ENCODE measurements around the gene ELAC2. TPM values are rescaled to one million over a fixed set of nuclear protein-coding genes. Genes with fewer than 3 reads are reported as not detected.

The ELAC2 gene
- total and polyA plus RNA-seq, 10 of the 15 experiments (the other 5 are each of a cell fraction or from before 2014, with no cell fraction given): 5.1 to 146 (median 79.4) TPM

- no peak for FAIRE-seq
- ATAC-seq: no peak
- Histone ChIP-seq H3K4me2 (ENCODE audit: control insufficient read depth, insufficient read depth) (no peak overlapping the region), H3K36me3 (ENCODE audit: control insufficient read depth in 2 of 2, insufficient read depth in 2 of 2, low read length in 1 of 2) (peaks cover 21 to 33% of the 10 kb centered on the region in 2 experiments), H4K20me1 (ENCODE audit: control insufficient read depth, insufficient read depth) (no peaks in the 10 kb centered on the region), H3K27me3 (replicated peaks in 1 of 2; ENCODE audit: control insufficient read depth in 2 of 2, insufficient read depth in 2 of 2, low read length in 1 of 2) (no peaks in the 10 kb centered on the region), H3K4me3 (no peak overlapping the region), H3K9me3 (replicated peaks; ENCODE audit: control insufficient read depth, insufficient read depth, low read length) (no peaks in the 10 kb centered on the region), H3K79me2 (ENCODE audit: control insufficient read depth, insufficient read depth, low read length) (no peaks in the 10 kb centered on the region), H3K9ac (ENCODE audit: control insufficient read depth, insufficient read depth, low read length) (no peak overlapping the region), H2AFZ (ENCODE audit: control insufficient read depth, low read depth, low read length) (no peak overlapping the region), H3K27ac (ENCODE audit: control insufficient read depth, insufficient read depth) (no peak overlapping the region), H3K4me1 (ENCODE audit: control insufficient read depth, insufficient read depth, low read length) (no peaks in the 10 kb centered on the region)
- in situ Hi-C loops (cut with MboI) (no loop called here), intact Hi-C loops (cut with micrococcal nuclease; ENCODE audit: unreplicated experiment) (loop anchor here (1.0 to 10.0 kb wide), 5 partner anchors 262 to 824 kb away; no protein-coding TSS in a partner anchor)
- POLR2A ChIA-PET: no interaction called here
- BruUV-seq (replicated peaks): no TSS peak
- RAD21 ChIA-PET (ENCODE audit: unreplicated experiment): interaction anchor here (1.4 kb wide), 1 partner anchor 14 kb away, joined by 8 read pairs; the partner anchor contains the start of gene ELAC2
- CTCF ChIA-PET: interaction anchor here (0.7 to 4.1 kb wide), 11 partner anchors 9 to 823 kb away, joined by 3 to 26 read pairs (median 5); partner anchors contain the start of gene ELAC2
- SMC1A ChIA-PET (ENCODE audit: uncharacterized antibody, unreplicated experiment): interaction anchor here (1.0 to 2.3 kb wide), 2 partner anchors 608 to 747 kb away, joined by 3 to 8 read pairs; no protein-coding TSS in a partner anchor
- DNase-seq (ENCODE audit: low read depth, low spot score): no peak
- 93% methylated on average over 6 of the region's 6 CpGs for WGBS (ENCODE audit: insufficient coverage, insufficient replicate concordance, low lambda C conversion rate, missing lambda C conversion rate)
- TF ChIP-seq DPF2 (IDR thresholded peaks at IDR 0.05) (no peak), SRF (IDR thresholded peaks at IDR 0.05; ENCODE audit: low read depth in 2 of 2, low read length in 2 of 2) (no peak), SIN3A (IDR thresholded peaks at IDR 0.05; ENCODE audit: low read depth, low read length) (no peak)
- TF ChIP-seq, protein P1, sequence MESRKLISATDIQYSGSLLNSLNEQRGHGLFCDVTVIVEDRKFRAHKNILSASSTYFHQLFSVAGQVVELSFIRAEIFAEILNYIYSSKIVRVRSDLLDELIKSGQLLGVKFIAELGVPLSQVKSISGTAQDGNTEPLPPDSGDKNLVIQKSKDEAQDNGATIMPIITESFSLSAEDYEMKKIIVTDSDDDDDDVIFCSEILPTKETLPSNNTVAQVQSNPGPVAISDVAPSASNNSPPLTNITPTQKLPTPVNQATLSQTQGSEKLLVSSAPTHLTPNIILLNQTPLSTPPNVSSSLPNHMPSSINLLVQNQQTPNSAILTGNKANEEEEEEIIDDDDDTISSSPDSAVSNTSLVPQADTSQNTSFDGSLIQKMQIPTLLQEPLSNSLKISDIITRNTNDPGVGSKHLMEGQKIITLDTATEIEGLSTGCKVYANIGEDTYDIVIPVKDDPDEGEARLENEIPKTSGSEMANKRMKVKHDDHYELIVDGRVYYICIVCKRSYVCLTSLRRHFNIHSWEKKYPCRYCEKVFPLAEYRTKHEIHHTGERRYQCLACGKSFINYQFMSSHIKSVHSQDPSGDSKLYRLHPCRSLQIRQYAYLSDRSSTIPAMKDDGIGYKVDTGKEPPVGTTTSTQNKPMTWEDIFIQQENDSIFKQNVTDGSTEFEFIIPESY (IDR thresholded peaks at IDR 0.05): no peak
Measured at GRCh38 chr17:13003927-13004326, 13.9 kb downstream of the ELAC2 start.

- Histone ChIP-seq H3K4me2 (ENCODE audit: control insufficient read depth, insufficient read depth) (no peak overlapping the region), H3K9me3 (replicated peaks; ENCODE audit: control insufficient read depth, insufficient read depth, low read length) (no peaks in the 10 kb centered on the region), H2AFZ (ENCODE audit: control insufficient read depth, low read depth, low read length) (no peak overlapping the region), H3K27me3 (replicated peaks in 1 of 2; ENCODE audit: control insufficient read depth in 2 of 2, insufficient read depth in 2 of 2, low read length in 1 of 2) (no peaks in the 10 kb centered on the region), H3K79me2 (ENCODE audit: control insufficient read depth, insufficient read depth, low read length) (no peaks in the 10 kb centered on the region), H3K4me3 (no peak overlapping the region), H3K4me1 (ENCODE audit: control insufficient read depth, insufficient read depth, low read length) (no peaks in the 10 kb centered on the region), H4K20me1 (ENCODE audit: control insufficient read depth, insufficient read depth) (no peaks in the 10 kb centered on the region), H3K9ac (ENCODE audit: control insufficient read depth, insufficient read depth, low read length) (no peak overlapping the region), H3K27ac (ENCODE audit: control insufficient read depth, insufficient read depth) (no peak overlapping the region), H3K36me3 (ENCODE audit: control insufficient read depth in 2 of 2, insufficient read depth in 2 of 2, low read length in 1 of 2) (peaks cover 23 to 36% of the 10 kb centered on the region in 2 experiments)
- CTCF ChIA-PET: interaction anchor here (1.0 to 4.1 kb wide), 13 partner anchors 9 to 822 kb away, joined by 3 to 26 read pairs (median 5); partner anchors contain the start of gene ELAC2
- TF ChIP-seq FOXM1 (IDR thresholded peaks at IDR 0.05; ENCODE audit: low read depth, low read length): no peak
- no peak for TF ChIP-seq SIN3A (IDR thresholded peaks at IDR 0.05; ENCODE audit: low read depth, low read length)
- TF ChIP-seq SPI1 (IDR thresholded peaks at IDR 0.05; ENCODE audit: borderline replicate concordance, insufficient read depth, low read depth, low read length): no peak
- no peak for TF ChIP-seq SRF (IDR thresholded peaks at IDR 0.05; ENCODE audit: low read depth in 2 of 2, low read length in 2 of 2)
- TF ChIP-seq FOXK2 (IDR thresholded peaks at IDR 0.05): no peak
- no peak for TF ChIP-seq NRF1 (conservative IDR thresholded peaks at IDR 0.05; ENCODE audit: low read depth, low read length)
- intact Hi-C loops (cut with micrococcal nuclease; ENCODE audit: unreplicated experiment) (loop anchor here (1.0 to 10.0 kb wide), 5 partner anchors 261 to 823 kb away; no protein-coding TSS in a partner anchor), in situ Hi-C loops (cut with MboI) (no loop called here)
- SMC1A ChIA-PET (ENCODE audit: uncharacterized antibody, unreplicated experiment): interaction anchor here (1.0 to 2.3 kb wide), 3 partner anchors 458 to 746 kb away, joined by 3 to 8 read pairs (median 3); no protein-coding TSS in a partner anchor
- WGBS (ENCODE audit: insufficient coverage, insufficient replicate concordance, low lambda C conversion rate, missing lambda C conversion rate): 76% methylated on average over 9 of the region's 9 CpGs
- POLR2A ChIA-PET: no interaction called here
- FAIRE-seq (no peak), DNase-seq (ENCODE audit: low read depth, low spot score) (no peak), ATAC-seq (peak; percentile 77)
- no TSS peak for BruUV-seq (replicated peaks)
- RAD21 ChIA-PET (ENCODE audit: unreplicated experiment): interaction anchor here (0.7 kb wide), 1 partner anchor 15 kb away, joined by 3 read pairs; no protein-coding TSS in a partner anchor
Measured at GRCh38 chr17:13003454-13003851, 14.4 kb downstream of the ELAC2 start.

Data from GM12878 (cell line).